Activated T-cell treated with anti-CD3 and anti-CD28 coated beads for 48 hours (primary cell): ENCODE results near the gene ADAMTS1.

ENCODE experiments used
- DNase-seq: peaks from one replicate; pipeline ENCODE4 v3.0.0-alpha.2; 2020; ENCODE audit warnings: low read depth

ADAMTS1 gene

GRCh38 chr21:26812173-26812572 is 33.0 kb downstream of the ADAMTS1 start:
- no peak for DNase-seq

- DNase-seq, result no peak
These were observed 33.7 kb downstream of the ADAMTS1 start for GRCh38 chr21:26811482-26811881.

DNA sequence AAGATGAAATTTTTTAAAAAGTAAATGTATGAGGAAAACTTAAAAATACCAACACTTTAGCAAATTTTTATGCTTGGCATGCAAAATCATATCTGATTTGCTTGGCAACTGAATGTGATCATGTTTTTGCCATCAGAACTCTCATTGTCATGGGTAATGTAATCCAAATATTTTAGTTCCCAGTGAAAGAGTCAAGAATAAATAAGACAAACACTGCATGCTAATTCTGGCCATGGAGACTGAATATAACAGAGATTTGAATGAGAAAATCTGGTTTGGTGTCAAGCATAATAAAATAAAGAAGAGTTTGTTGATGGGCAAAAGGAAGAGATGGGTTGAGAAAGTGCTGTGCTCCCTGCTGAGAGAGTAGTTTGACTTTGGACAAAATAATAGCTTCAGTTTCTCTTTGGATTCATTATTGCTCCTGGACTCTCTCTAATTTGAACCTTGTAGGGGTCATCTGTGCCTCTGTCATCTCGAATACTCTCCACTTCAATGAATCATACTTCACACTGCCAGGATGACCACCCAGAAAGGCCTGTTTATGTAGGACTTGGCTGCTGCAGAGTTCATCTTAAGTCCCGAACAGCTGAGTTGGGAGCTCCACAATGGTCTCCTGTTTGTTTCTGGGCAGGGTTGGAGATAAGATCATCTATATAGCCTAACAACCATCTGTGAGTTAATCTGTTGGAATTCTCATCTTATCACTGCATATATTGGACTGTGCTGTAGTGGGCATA is 34.4 kb downstream of the ADAMTS1 start:
- DNase-seq, result no peak

DNA sequence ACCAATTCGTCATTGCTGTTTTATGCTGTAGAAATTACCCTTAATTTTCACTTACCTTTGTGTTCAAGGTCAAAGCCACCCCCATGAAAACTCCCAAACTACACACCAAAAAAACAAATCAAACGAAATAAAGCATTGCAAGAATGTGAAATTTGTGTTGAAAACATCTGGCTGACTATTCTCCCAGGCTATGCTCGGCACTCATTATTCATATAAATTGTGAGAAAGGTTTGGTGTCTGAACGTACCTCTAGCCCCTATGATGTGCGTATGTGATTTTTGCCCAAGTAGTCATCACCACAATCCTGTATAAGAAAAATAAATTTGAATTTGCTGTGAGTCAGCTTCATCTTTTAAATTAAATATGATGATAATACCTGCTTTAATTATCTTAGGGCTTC is 34.9 kb downstream of the ADAMTS1 start:
- DNase-seq, result no peak

DNA sequence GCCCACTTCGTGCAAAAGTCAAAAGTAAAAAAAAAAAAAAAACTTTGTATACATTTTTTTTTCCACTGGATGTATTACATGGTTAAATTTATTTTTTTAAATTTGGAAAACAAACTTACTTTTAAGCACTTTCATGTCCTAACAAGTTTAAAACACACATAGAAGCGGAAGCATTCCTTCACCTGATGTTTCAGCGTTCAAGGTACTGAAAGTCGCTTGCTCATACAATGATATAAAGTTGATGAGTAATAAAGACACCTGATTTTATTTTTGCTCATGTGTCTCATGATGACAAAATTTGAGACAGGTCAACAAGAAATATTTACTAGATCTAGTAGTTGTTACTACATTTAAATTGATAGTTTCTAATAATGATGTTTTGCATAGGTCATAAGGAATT is 35.5 kb downstream of the ADAMTS1 start:
- no peak for DNase-seq

DNA sequence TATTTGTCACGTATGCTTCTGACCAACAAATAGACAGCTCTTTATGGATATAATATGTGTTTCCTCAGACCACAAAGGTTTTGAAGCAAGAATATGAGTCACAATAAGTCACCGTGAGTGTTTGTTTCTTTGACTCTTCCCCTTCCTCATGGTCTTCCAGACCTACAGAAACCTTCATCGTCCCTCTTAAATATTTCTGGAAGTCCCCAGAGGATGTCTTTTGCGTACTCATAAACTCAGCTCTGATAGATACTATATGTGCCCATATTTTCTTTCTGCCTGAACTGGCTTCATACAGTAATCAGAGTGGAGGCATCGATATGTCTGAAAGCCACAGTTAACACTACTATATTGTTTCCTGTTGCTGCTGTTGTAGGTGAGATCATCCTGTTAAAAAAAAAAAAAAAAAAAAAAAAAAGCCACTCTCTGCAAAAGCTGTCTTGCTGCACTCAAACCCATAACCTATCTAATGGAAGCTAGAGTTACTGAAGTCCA is 38.4 kb downstream of the ADAMTS1 start:
- DNase-seq, result no peak

- DNase-seq, result no peak
These were observed 40.2 kb downstream of the ADAMTS1 start for GRCh38 chr21:26804895-26805609.

DNA sequence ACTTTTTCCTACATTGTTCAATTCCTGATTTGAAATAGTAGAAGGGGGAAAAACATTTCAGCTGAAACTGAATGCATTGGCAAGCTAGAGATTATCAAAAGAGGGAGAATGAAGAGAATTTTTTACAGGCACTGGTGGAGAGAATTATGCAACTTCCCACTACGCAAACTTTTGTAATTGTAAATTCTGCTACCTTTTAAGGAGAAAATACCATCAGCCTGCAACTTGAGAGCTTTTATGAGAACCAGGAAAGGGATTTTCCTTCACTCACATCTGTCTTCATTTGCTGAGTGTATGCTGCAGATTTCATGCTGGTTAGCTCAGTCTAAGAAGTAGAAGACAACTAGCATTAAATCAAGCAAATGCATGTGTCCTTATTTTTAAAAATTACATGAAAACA is 43.7 kb downstream of the ADAMTS1 start:
- DNase-seq, result no peak

DNA sequence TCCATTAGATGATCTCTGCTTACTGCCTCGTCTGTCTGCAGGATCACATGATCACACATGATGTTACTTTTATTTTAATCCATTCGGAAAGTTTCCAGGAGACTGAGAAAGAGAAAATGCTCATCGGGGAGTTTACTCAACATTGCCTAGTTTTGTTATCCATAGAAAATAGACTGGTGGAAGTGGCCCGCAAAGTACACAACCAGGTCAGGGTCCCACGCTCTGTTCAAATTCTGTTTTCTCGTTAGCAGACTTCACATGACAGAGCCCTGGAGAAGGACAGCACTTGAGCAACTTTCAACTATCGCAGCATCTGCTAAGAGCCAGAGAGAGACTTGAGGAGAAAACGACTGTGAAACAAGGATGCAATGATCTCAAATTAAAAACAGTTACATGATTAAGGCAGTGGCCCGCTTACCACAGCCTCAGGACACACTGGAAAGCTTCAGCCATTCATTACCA is 44.2 kb downstream of the ADAMTS1 start:
- DNase-seq, result no peak

DNA sequence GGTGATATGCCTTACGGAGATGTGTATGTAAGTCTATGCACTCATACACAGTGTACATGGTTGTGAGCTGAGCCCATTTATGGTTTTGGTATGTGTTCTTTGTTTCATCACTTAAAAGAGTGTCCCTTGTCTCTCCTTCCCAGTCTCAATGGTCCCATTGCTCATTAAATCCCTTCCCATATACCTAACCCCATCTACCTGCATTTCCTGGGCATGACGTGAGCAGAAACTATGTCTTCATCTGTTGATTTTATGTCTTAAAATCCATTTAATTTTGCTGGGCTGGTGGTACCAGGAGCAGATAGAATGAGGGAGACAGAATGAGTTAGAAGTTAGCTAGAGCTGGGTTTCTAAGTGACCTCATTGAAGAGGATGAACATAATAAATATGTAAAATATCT is 44.8 kb downstream of the ADAMTS1 start:
- no peak for DNase-seq

- no peak for DNase-seq
These were observed 45.2 kb downstream of the ADAMTS1 start for GRCh38 chr21:26800001-26800400.

DNA sequence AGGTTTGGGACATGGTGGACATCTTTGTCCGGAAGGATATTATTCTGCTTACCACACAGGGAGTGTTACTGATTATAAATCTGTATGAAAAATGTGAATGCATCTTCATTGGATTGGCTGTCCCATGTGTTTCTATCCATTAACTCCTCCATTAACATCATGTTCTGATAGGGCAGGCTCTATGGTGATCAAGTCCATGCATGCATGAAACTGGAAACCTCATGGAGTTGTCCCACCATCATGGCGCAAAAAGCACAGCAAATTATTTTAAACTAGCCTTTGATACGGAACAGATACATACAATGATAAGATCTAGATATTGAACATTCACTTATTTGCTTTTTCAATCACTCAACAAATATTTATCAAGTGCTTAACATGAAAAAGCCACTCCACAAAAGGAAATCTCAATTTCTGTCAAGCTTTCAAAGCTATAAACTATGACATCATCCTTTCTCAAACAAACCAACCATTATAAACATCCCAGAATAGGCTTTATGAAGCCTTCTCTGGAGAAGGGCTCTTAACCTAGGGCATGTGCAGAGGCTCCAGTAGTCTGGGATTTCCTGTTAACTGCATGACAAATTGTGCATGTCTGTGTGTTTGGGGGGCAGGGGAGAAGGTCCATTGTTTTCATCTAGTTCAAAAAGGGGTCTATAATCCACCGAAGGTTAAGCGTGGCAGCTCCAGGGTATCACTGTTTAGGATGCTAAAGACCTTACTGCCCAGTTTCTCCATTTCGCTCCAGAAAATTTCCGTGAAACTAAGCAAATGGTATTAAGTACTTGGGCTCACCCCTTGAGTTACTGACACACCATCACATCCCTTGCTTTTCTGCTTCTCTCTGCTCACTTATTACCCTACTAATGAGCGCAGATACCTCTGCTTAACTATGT is 46.1 kb downstream of the ADAMTS1 start:
- no peak for DNase-seq

- DNase-seq, result no peak
These were observed 47.2 kb downstream of the ADAMTS1 start for GRCh38 chr21:26797878-26798456.

GRCh38 chr21:26795866-26796329 is 49.3 kb downstream of the ADAMTS1 start:
- no peak for DNase-seq

GRCh38 chr21:26795412-26795805 is 49.8 kb downstream of the ADAMTS1 start:
- no peak for DNase-seq

- no peak for DNase-seq
These were observed 50.4 kb downstream of the ADAMTS1 start for GRCh38 chr21:26794597-26795411.

- no peak for DNase-seq
These were observed 54.9 kb downstream of the ADAMTS1 start for GRCh38 chr21:26790296-26790695.

- no peak for DNase-seq
These were observed 56.4 kb downstream of the ADAMTS1 start for GRCh38 chr21:26788790-26789189.
